Smooth muscle cell (in vitro differentiated cells): Measurements from ENCODE around the gene GDA. TPM values are rescaled to one million over a fixed set of nuclear protein-coding genes. Genes with fewer than 3 reads are reported as not detected.

ENCODE experiments used
- DNase-seq: peaks from one replicate; lab custom pipeline; 2025; ENCODE audit not compliant: unreplicated experiment; lab: John Stamatoyannopoulos, UW
- H2AFZ ChIP-seq: fragments of 200-600 bp; sonication (generic); 2 replicates; pipeline ENCODE4 v1.6.0; 2016; ENCODE audit warnings: antibody characterized with exemption, low read depth, mild to moderate bottlenecking
- H3F3A ChIP-seq: fragments of 200-600 bp; sonication (generic); 2 replicates; pipeline ENCODE4 v1.6.0; 2017; ENCODE audit warnings: antibody characterized with exemption, low read depth
- H3K27ac ChIP-seq: fragments of 200-600 bp; sonication (generic); 2 replicates; pipeline ENCODE4 v1.5.1; 2016; ENCODE audit warnings: low read depth, mild to moderate bottlenecking
- H3K27me3 ChIP-seq: fragments of 200-600 bp; sonication (generic); 2 replicates; pipeline ENCODE4 v1.6.1; 2016; ENCODE audit warnings: low read depth, mild to moderate bottlenecking
- H3K36me3 ChIP-seq: fragments of 200-600 bp; sonication (generic); 2 replicates; pipeline ENCODE4 v1.5.1; 2016; ENCODE audit warnings: low read depth
- H3K4me1 ChIP-seq: fragments of 200-600 bp; sonication (generic); 2 replicates; pipeline ENCODE4 v1.5.1; 2016; ENCODE audit warnings: low read depth
- H3K4me2 ChIP-seq: fragments of 200-600 bp; sonication (generic); 2 replicates; pipeline ENCODE4 v1.6.0; 2016; ENCODE audit warnings: mild to moderate bottlenecking
- H3K4me3 ChIP-seq: fragments of 200-600 bp; sonication (generic); 2 replicates; pipeline ENCODE4 v1.5.1; 2016; ENCODE audit warnings: mild to moderate bottlenecking
- H3K79me2 ChIP-seq: fragments of 200-600 bp; sonication (generic); 2 replicates; pipeline ENCODE4 v1.6.0; 2016; ENCODE audit warnings: low read depth, mild to moderate bottlenecking
- H3K9ac ChIP-seq: fragments of 200-600 bp; sonication (generic); 2 replicates; pipeline ENCODE4 v1.6.0; 2016; ENCODE audit warnings: low read depth
- H3K9me3 ChIP-seq: fragments of 200-600 bp; sonication (generic); replicated peaks from 2 replicates; pipeline ENCODE4 v1.5.1; 2016; ENCODE audit warnings: low read depth
- H4K20me1 ChIP-seq: fragments of 200-600 bp; sonication (generic); 2 replicates; pipeline ENCODE4 v1.6.0; 2016; ENCODE audit warnings: low read depth
- WGBS: methylation state at CpG from one replicate; pipeline ENCODE4 v1.1.7; 2016; ENCODE audit warnings: low lambda C conversion rate; 5-methylcytosine and 5-hydroxymethylcytosine counted together
- polyA plus RNA-seq: library from polyadenylated mRNA; unstranded; fragments of >200 nt; fragmentation: Nextera tagmentation; extraction: Ambion mirVana; gene quantifications from 2 replicates; pipeline ENCODE4 v1.2.1, GENCODE V29; 2016
- total RNA-seq: library from RNA; depleted of rRNA; stranded (reverse); fragments of >200 nt; gene quantifications from 2 replicates; pipeline ENCODE4 v1.2.3, GENCODE V29; 2014
- TF ChIP-seq, protein P1 (sequence below): fragments of 200-600 bp; sonication (generic); IDR thresholded peaks from 2 replicates; pipeline ENCODE4 v1.5.1; 2017; ENCODE audit warnings: borderline replicate concordance, mild to moderate bottlenecking, antibody characterized with exemption; ENCODE audit not compliant: insufficient read depth, poor library complexity, severe bottlenecking

The GDA gene
- total and polyA plus RNA-seq, 2 experiments from 2014 or later = 1.4 to 10.3 TPM

DNA sequence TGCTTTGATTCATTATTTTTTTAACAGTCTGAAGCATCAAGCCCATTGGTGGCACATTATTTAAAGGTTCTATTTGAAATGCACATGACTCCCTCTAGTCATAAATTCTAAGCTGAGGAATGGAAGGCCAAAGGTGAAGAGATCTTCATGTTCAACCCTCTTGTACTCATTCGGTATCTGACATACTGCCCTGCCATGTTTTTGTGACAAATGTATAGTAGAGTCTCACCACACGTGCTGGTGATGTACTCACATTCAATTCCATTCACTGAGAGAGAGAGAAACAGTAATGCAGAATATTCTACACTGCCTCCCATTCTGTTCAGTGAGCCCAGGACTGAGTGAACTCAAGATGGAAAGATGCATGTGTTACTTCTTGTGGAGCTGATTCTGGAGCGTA lies 98.3 kb downstream of the GDA start:
- Histone ChIP-seq H3K9ac (no peak overlapping the region), H3F3A (no peaks in the 10 kb centered on the region), H2AFZ (no peak overlapping the region), H4K20me1 (no peaks in the 10 kb centered on the region), H3K36me3 (no peaks in the 10 kb centered on the region), H3K4me2 (no peak overlapping the region), H3K9me3 (no peaks in the 10 kb centered on the region), H3K79me2 (no peaks in the 10 kb centered on the region), H3K27ac (no peak overlapping the region), H3K4me1 (peaks cover 5% of the 10 kb centered on the region), H3K27me3 (no peaks in the 10 kb centered on the region), H3K4me3 (no peak overlapping the region)
- DNase-seq = no peak
- TF ChIP-seq, protein P1, sequence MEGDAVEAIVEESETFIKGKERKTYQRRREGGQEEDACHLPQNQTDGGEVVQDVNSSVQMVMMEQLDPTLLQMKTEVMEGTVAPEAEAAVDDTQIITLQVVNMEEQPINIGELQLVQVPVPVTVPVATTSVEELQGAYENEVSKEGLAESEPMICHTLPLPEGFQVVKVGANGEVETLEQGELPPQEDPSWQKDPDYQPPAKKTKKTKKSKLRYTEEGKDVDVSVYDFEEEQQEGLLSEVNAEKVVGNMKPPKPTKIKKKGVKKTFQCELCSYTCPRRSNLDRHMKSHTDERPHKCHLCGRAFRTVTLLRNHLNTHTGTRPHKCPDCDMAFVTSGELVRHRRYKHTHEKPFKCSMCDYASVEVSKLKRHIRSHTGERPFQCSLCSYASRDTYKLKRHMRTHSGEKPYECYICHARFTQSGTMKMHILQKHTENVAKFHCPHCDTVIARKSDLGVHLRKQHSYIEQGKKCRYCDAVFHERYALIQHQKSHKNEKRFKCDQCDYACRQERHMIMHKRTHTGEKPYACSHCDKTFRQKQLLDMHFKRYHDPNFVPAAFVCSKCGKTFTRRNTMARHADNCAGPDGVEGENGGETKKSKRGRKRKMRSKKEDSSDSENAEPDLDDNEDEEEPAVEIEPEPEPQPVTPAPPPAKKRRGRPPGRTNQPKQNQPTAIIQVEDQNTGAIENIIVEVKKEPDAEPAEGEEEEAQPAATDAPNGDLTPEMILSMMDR = no peak
- 83% methylated on average over 3 of the region's 3 CpGs for whole genome bisulfite sequencing

GRCh38 chr9:72251589-72251988 lies 102.3 kb downstream of the GDA start:
- no peaks in the 10 kb centered on the region for H3K79me2 ChIP-seq
- H3K4me2 ChIP-seq = no peak overlapping the region
- no peak overlapping the region for H3K4me3 ChIP-seq
- H2AFZ ChIP-seq = no peak overlapping the region
- no peaks in the 10 kb centered on the region for H4K20me1 ChIP-seq
- TF ChIP-seq, protein P1 = no peak
- H3F3A ChIP-seq = no peaks in the 10 kb centered on the region
- H3K36me3 ChIP-seq = no peaks in the 10 kb centered on the region
- no peak for DNase-seq
- H3K27me3 ChIP-seq = no peaks in the 10 kb centered on the region
- no peaks in the 10 kb centered on the region for H3K4me1 ChIP-seq
- WGBS = 87% methylated on average over 1 of the region's 1 CpG
- H3K9ac ChIP-seq = no peak overlapping the region
- H3K27ac ChIP-seq = no peak overlapping the region
- no peaks in the 10 kb centered on the region for H3K9me3 ChIP-seq

- no peaks in the 10 kb centered on the region for H3K9me3 ChIP-seq
- no peak overlapping the region for H3K9ac ChIP-seq
- TF ChIP-seq, protein P1 = no peak
- no peaks in the 10 kb centered on the region for H3F3A ChIP-seq
- H3K27me3 ChIP-seq = no peaks in the 10 kb centered on the region
- DNase-seq = no peak
- H3K4me3 ChIP-seq = no peak overlapping the region
- H3K4me2 ChIP-seq = no peak overlapping the region
- no peak overlapping the region for H2AFZ ChIP-seq
- no peak overlapping the region for H3K27ac ChIP-seq
- WGBS = 88% methylated on average over 3 of the region's 3 CpGs
- H3K4me1 ChIP-seq = no peaks in the 10 kb centered on the region
- no peaks in the 10 kb centered on the region for H3K36me3 ChIP-seq
- no peaks in the 10 kb centered on the region for H3K79me2 ChIP-seq
- H4K20me1 ChIP-seq = no peaks in the 10 kb centered on the region
Observed at GRCh38 chr9:72254901-72255545, 105.8 kb downstream of the GDA start.

GRCh38 chr9:72255569-72255968 lies 106.3 kb downstream of the GDA start:
- WGBS = 78% methylated on average over 4 of the region's 4 CpGs
- Histone ChIP-seq H3K36me3 (no peaks in the 10 kb centered on the region), H3K9me3 (no peaks in the 10 kb centered on the region)

More at GRCh38 chr9:72255569-72255968, 106.3 kb downstream of the GDA start:
- H3K9ac ChIP-seq = no peak overlapping the region
- H4K20me1 ChIP-seq = no peaks in the 10 kb centered on the region
- H3K4me3 ChIP-seq = no peak overlapping the region
- H3K4me1 ChIP-seq = no peaks in the 10 kb centered on the region
- H2AFZ ChIP-seq = no peak overlapping the region
- no peaks in the 10 kb centered on the region for H3K79me2 ChIP-seq
- TF ChIP-seq, protein P1 = no peak
- H3K4me2 ChIP-seq = no peak overlapping the region
- DNase-seq = no peak
- H3K27ac ChIP-seq = no peak overlapping the region
- no peaks in the 10 kb centered on the region for H3F3A ChIP-seq
- no peaks in the 10 kb centered on the region for H3K27me3 ChIP-seq
